K562 (cell line): ENCODE results near the gene AP1G2. TPM values are rescaled to one million over a fixed set of nuclear protein-coding genes. Genes with fewer than 3 reads are reported as not detected.

Experiments used
- ATAC-seq: fragments of 200-7000 bp; cut with Tn5 transposase; 3 replicates; pipeline ENCODE4 v1.9.1; 2020; ENCODE audit warnings: moderate library complexity
- BruUV-seq: library from RNA; stranded (reverse); fragments of 400-500 nt; replicated peaks from 2 replicates; lab custom pipeline; 2021; lab: Mats Ljungman, UMichigan
- CTCF ChIA-PET: fragments of 300-600 bp; formaldehyde crosslinking; extraction: SDS; loops from one replicate; lab custom pipeline; 2021; ENCODE audit warnings: low intra/inter-chr PET ratio; lab: Yijun Ruan, JAX
- POLR2A ChIA-PET: fragments of 300-600, 350-650 bp; sonication (Branson Sonifier 250); formaldehyde crosslinking; extraction: SDS; loops from one replicate; lab custom pipeline; 2021; ENCODE audit warnings: antibody characterized with exemption, inconsistent platforms; lab: Yijun Ruan, JAX
- DNase-seq, 4 experiments: peaks; one replicate each; pipeline versions ENCODE4 v3.0.0 to v3.0.0-alpha.2; 2011 to 2018; ENCODE audit warnings: low spot score in 3 of 4, mixed read lengths in 3 of 4; ENCODE audit errors: extremely low read depth in 1 of 4
- FAIRE-seq: peaks from 2 replicates; lab custom pipeline; 2011; peaks lifted over from hg19 to GRCh38; lab: Jason Lieb, UNC
- H2AFZ ChIP-seq: 2 replicates; pipeline ENCODE4 v1.6.0; 2011; ENCODE audit warnings: low read depth, low read length, control low read depth, inconsistent platforms
- H3K27ac ChIP-seq: fragments of 200-600 bp; 3 replicates; pipeline ENCODE4 v1.8.0; 2011; ENCODE audit warnings: low read depth, mild to moderate bottlenecking, control low read depth, inconsistent platforms, low read length, moderate library complexity, mixed read lengths; ENCODE audit errors: extremely low read depth
- H3K27me3 ChIP-seq, 2 experiments: fragments of 300-600 bp in 1 of 2; 2 replicates in 1 of 2; 3 replicates in 1 of 2; pipeline versions ENCODE4 v1.6.0 to v1.8.0; 2011; ENCODE audit warnings: inconsistent platforms in 2 of 2, low read length in 2 of 2, mild to moderate bottlenecking in 1 of 2, mixed read lengths in 1 of 2, moderate library complexity in 1 of 2; ENCODE audit not compliant: control insufficient read depth in 2 of 2, insufficient read depth in 2 of 2
- H3K36me3 ChIP-seq: fragments of 300-600 bp; 3 replicates; pipeline ENCODE4 v1.8.0; 2011; ENCODE audit warnings: mild to moderate bottlenecking, low read length, inconsistent platforms; ENCODE audit not compliant: control insufficient read depth, insufficient read depth
- H3K4me1 ChIP-seq, 2 experiments: fragments of 200-600 bp in 1 of 2; replicated peaks in 1 of 2; 2 replicates in 1 of 2; 3 replicates in 1 of 2; pipeline versions ENCODE4 v1.5.1 to v1.8.0; 2011; ENCODE audit warnings: inconsistent platforms in 2 of 2, low read length in 2 of 2, mild to moderate bottlenecking in 1 of 2, mixed read lengths in 1 of 2, moderate library complexity in 1 of 2; ENCODE audit not compliant: control insufficient read depth in 2 of 2, insufficient read depth in 2 of 2
- H3K4me2 ChIP-seq: 2 replicates; pipeline ENCODE4 v1.6.1; 2011; ENCODE audit warnings: low read length, control low read depth, inconsistent platforms, mixed read lengths; ENCODE audit not compliant: insufficient read depth
- H3K4me3 ChIP-seq: fragments of 200-600 bp; sonication (generic), shearing (Covaris generic); 2 replicates; pipeline ENCODE4 v1.5.1; 2016; ENCODE audit warnings: control low read depth, inconsistent platforms
- H3K79me2 ChIP-seq: fragments of 200-600 bp; 3 replicates; pipeline ENCODE4 v1.8.0; 2011; ENCODE audit warnings: low read length, inconsistent platforms; ENCODE audit not compliant: control insufficient read depth, insufficient read depth
- H3K9ac ChIP-seq, 2 experiments: 2 replicates each; pipeline versions ENCODE4 v1.6.0 to v1.6.1; 2011; ENCODE audit warnings: low read depth in 2 of 2, low read length in 2 of 2, control low read depth in 1 of 2, inconsistent platforms in 1 of 2, mild to moderate bottlenecking in 1 of 2, mixed read lengths in 1 of 2; ENCODE audit not compliant: insufficient read depth in 1 of 2
- H3K9me1 ChIP-seq: one replicate; pipeline ENCODE4 v1.6.0; 2011; ENCODE audit warnings: inconsistent platforms, mild to moderate bottlenecking, low read length, moderate library complexity; ENCODE audit not compliant: control insufficient read depth, insufficient read depth
- H3K9me3 ChIP-seq: replicated peaks from 2 replicates; pipeline ENCODE4 v1.5.1; 2011; ENCODE audit warnings: low read depth, low read length, inconsistent platforms; ENCODE audit not compliant: control insufficient read depth, insufficient read depth
- H4K20me1 ChIP-seq: replicated peaks from 2 replicates; pipeline ENCODE4 v1.6.1; 2011; ENCODE audit warnings: low read length, inconsistent platforms, mixed read lengths; ENCODE audit not compliant: control insufficient read depth, insufficient read depth
- C11orf30 ChIP-seq: fragments of 450-650 bp; IDR thresholded peaks from 2 replicates; pipeline ENCODE4 v1.6.1; 2016; ENCODE audit warnings: low read depth, mild to moderate bottlenecking
- HDAC3 ChIP-seq: fragments of 450-650 bp; IDR thresholded peaks from 2 replicates; pipeline ENCODE4 v1.6.1; 2018; ENCODE audit warnings: borderline replicate concordance, mild to moderate bottlenecking, moderate library complexity; ENCODE audit not compliant: partially characterized antibody
- MAFF ChIP-seq: IDR thresholded peaks from 2 replicates; pipeline ENCODE4 v1.6.1; 2012; ENCODE audit warnings: low read length, improper control_type of control experiment
- MAFG ChIP-seq: fragments of 450-650 bp; conservative IDR thresholded peaks from 2 replicates; pipeline ENCODE4 v1.6.1; 2016; ENCODE audit warnings: missing genetic modification characterization, missing compliant biosample characterization
- MAFK ChIP-seq: IDR thresholded peaks from 2 replicates; pipeline ENCODE4 v1.6.1; 2011; ENCODE audit warnings: low read length, improper control_type of control experiment
- POLR2A ChIP-seq: fragments of 450-650 bp; conservative IDR thresholded peaks from 2 replicates; pipeline ENCODE4 v1.6.1; 2016
- TAF15 ChIP-seq: fragments of 200-400 bp; formaldehyde crosslinking; IDR thresholded peaks from 2 replicates; pipeline ENCODE4 v1.6.1; 2017; ENCODE audit warnings: mild to moderate bottlenecking, low read depth, low read length, moderate library complexity
- ZNF316 ChIP-seq: fragments of 450-650 bp; IDR thresholded peaks from 2 replicates; pipeline ENCODE4 v1.6.1; 2016
- WGBS: fragments of 100-300 bp; shearing (Covaris generic); methylation state at CpG from one replicate; pipeline ENCODE4 v1.1.6; 2016; ENCODE audit warnings: low coverage, mixed read lengths; ENCODE audit not compliant: insufficient coverage; ENCODE audit errors: missing lambda C conversion rate; 5-methylcytosine and 5-hydroxymethylcytosine counted together
- in situ Hi-C: fragments of 300-500 bp; cut with MboI; formaldehyde crosslinking; loops from 4 replicates; pipeline ENCODE4 v1.15.0; 2018; ENCODE audit warnings: inconsistent platforms, mixed read lengths
- intact Hi-C: fragments of 100-400 bp; cut with micrococcal nuclease; formaldehyde crosslinking; loops from 2 replicates; pipeline ENCODE4 v1.14.2; 2022
- polyA plus RNA-seq, 8 experiments: library from polyadenylated mRNA; depleted of rRNA in 4 of 8; stranded (reverse) in 5 of 8; unstranded in 3 of 8; fragments of >200 nt; fragmentation: Nextera tagmentation in 2 of 8; fragmentation: Illumina TruSeq in 1 of 8; extraction: Ambion mirVana in 2 of 8; extraction: Trizol in 1 of 8; gene quantifications; 2 replicates each; pipeline versions ENCODE4 v1.2.1 to v1.2.3, GENCODE V29; 2011 to 2014; ENCODE audit warnings: inconsistent platforms in 1 of 8, missing spikeins in 1 of 8
- total RNA-seq, 7 experiments: library from RNA; depleted of rRNA in 6 of 7; stranded (reverse); fragments of >200 nt in 6 of 7; fragmentation: Illumina TruSeq in 2 of 7; extraction: Trizol in 2 of 7; gene quantifications; 2 replicates each; pipeline versions ENCODE4 v1.2.1 to v1.2.3, GENCODE V29; 2011 to 2021; ENCODE audit warnings: low replicate concordance in 1 of 7

The AP1G2 gene
- total and polyA plus RNA-seq, 9 of the 15 experiments (the other 6 are each of a cell fraction or from before 2014, with no cell fraction given) = 19.1 to 83.5 (median 33.3) TPM

GRCh38 chr14:23518709-23519108 is 48.9 kb downstream of the AP1G2 start:
- ATAC-seq = no peak
- Histone ChIP-seq H3K4me1 (peaks cover 0 to 3% of the 10 kb centered on the region in 2 experiments; a peak in 1 of 5 replicates), H3K36me3 (no peaks in the 10 kb centered on the region), H4K20me1 (no peaks in the 10 kb centered on the region), H3K27ac (no peak overlapping the region), H3K9me3 (no peaks in the 10 kb centered on the region), H3K27me3 (peaks cover 2 to 35% of the 10 kb centered on the region in 2 experiments; a peak in 2 of 5 replicates), H3K79me2 (no peaks in the 10 kb centered on the region), H3K4me2 (no peak overlapping the region)
- in situ Hi-C loops = no loop called here
- no TSS peak for BruUV-seq
- ChIA-PET CTCF (no interaction called here), POLR2A (interaction anchor here (1.1 kb wide), 1 partner anchor 507 kb away, joined by 3 read pairs; no protein-coding TSS in a partner anchor)
- peak; percentile 83 for TF ChIP-seq MAFG (tag)
- TF ChIP-seq POLR2A = no peak
- peak; percentile 92 for TF ChIP-seq MAFK
- peak; percentile 89 for TF ChIP-seq MAFF
- peak; percentile 89 for TF ChIP-seq C11orf30
- no peak for TF ChIP-seq TAF15
- TF ChIP-seq HDAC3 = no peak
- TF ChIP-seq ZNF316 = peak; percentile 94
- TF ChIP-seq, all 486 proteins: peak for 5
- FAIRE-seq = no peak
- Histone ChIP-seq H3K9me1 (no peaks in the 10 kb centered on the region), H3K9ac (no peak overlapping the region), H2AFZ (no peak overlapping the region), H3K4me3 (no peak overlapping the region)
- WGBS = 3% methylated on average over 3 of the region's 4 CpGs
- no peak for DNase-seq
- intact Hi-C loops = no loop called here
